Neural crest cell (in vitro differentiated cells): ENCODE measurements around the gene MAML3. TPM values are rescaled to one million over a fixed set of nuclear protein-coding genes. Genes with fewer than 3 reads are reported as not detected.

ENCODE experiments used
- DNase-seq: peaks from one replicate; pipeline ENCODE4 v3.0.0; 2021; ENCODE audit warnings: low read depth, mixed read lengths, low spot score
- H3K27ac Mint-ChIP-seq: one replicate; pipeline ENCODE4 v1.8.0; 2021; ENCODE audit warnings: mild to moderate bottlenecking, mixed read lengths; ENCODE audit not compliant: unreplicated experiment
- H3K27me3 Mint-ChIP-seq: 2 replicates; pipeline ENCODE4 v1.8.0; 2021; ENCODE audit warnings: low read depth, mild to moderate bottlenecking, mixed read lengths
- H3K36me3 Mint-ChIP-seq: 2 replicates; pipeline ENCODE4 v1.8.0; 2021; ENCODE audit warnings: low read depth, mild to moderate bottlenecking, mixed read lengths
- H3K4me1 Mint-ChIP-seq: 2 replicates; pipeline ENCODE4 v1.8.0; 2021; ENCODE audit warnings: mixed read lengths
- H3K4me3 Mint-ChIP-seq: one replicate; pipeline ENCODE4 v1.8.0; 2021; ENCODE audit warnings: mild to moderate bottlenecking, mixed read lengths
- H3K9me3 Mint-ChIP-seq: 2 replicates; pipeline ENCODE4 v1.8.0; 2021; ENCODE audit warnings: mixed read lengths
- CTCF ChIP-seq: fragments of 200-600 bp; sonication (generic); conservative IDR thresholded peaks from 2 replicates; pipeline ENCODE4 v1.5.0; 2021; ENCODE audit warnings: antibody characterized with exemption, mild to moderate bottlenecking
- total RNA-seq: library from RNA; stranded (reverse); gene quantifications from 2 replicates; pipeline ENCODE4 v1.2.1, GENCODE V29; 2021

MAML3 gene
- total RNA-seq, 1 donor from 2014 or later: 21.8 TPM

- H3K4me1 Mint-ChIP-seq: peaks cover 41% of the 10 kb centered on the region
- no peak overlapping the region for H3K4me3 Mint-ChIP-seq
- no peak for TF ChIP-seq CTCF
- peaks cover under 1% of the 10 kb centered on the region for H3K36me3 Mint-ChIP-seq
- peak overlapping the region; percentile 13 for H3K27ac Mint-ChIP-seq
- no peaks in the 10 kb centered on the region for H3K9me3 Mint-ChIP-seq
- H3K27me3 Mint-ChIP-seq: no peaks in the 10 kb centered on the region
- DNase-seq: no peak
Measured at GRCh38 chr4:139763672-139764071, 390.3 kb downstream of the MAML3 start.

GRCh38 chr4:139763205-139763604 is 390.8 kb downstream of the MAML3 start:
- no peaks in the 10 kb centered on the region for H3K9me3 Mint-ChIP-seq
- no peaks in the 10 kb centered on the region for H3K27me3 Mint-ChIP-seq
- no peak overlapping the region for H3K4me3 Mint-ChIP-seq
- no peak for DNase-seq
- peaks cover 44% of the 10 kb centered on the region for H3K4me1 Mint-ChIP-seq
- TF ChIP-seq CTCF: no peak
- peaks cover 3% of the 10 kb centered on the region for H3K36me3 Mint-ChIP-seq
- no peak overlapping the region for H3K27ac Mint-ChIP-seq

- no peaks in the 10 kb centered on the region for H3K27me3 Mint-ChIP-seq
- no peak for TF ChIP-seq CTCF
- no peak overlapping the region for H3K4me3 Mint-ChIP-seq
- H3K27ac Mint-ChIP-seq: no peak overlapping the region
- DNase-seq: no peak
- peaks cover 44% of the 10 kb centered on the region for H3K4me1 Mint-ChIP-seq
- peaks cover 2% of the 10 kb centered on the region for H3K9me3 Mint-ChIP-seq
- peaks cover 3% of the 10 kb centered on the region for H3K36me3 Mint-ChIP-seq
Measured at GRCh38 chr4:139762720-139763119, 391.3 kb downstream of the MAML3 start.

- Mint-ChIP-seq H3K4me3 (no peak overlapping the region), H3K4me1 (peaks cover 50% of the 10 kb centered on the region), H3K27me3 (no peaks in the 10 kb centered on the region), H3K9me3 (peaks cover 4% of the 10 kb centered on the region), H3K27ac (no peak overlapping the region), H3K36me3 (peaks cover 3% of the 10 kb centered on the region)
- peak; percentile 43 for TF ChIP-seq CTCF
- no peak for DNase-seq
Measured at GRCh38 chr4:139761461-139761860, 392.5 kb downstream of the MAML3 start.

- H3K9me3 Mint-ChIP-seq: peaks cover 4% of the 10 kb centered on the region
- no peak overlapping the region for H3K27ac Mint-ChIP-seq
- peaks cover 3% of the 10 kb centered on the region for H3K36me3 Mint-ChIP-seq
- no peaks in the 10 kb centered on the region for H3K27me3 Mint-ChIP-seq
- TF ChIP-seq CTCF: no peak
- no peak for DNase-seq
- H3K4me1 Mint-ChIP-seq: peaks cover 50% of the 10 kb centered on the region
- no peak overlapping the region for H3K4me3 Mint-ChIP-seq
Measured at GRCh38 chr4:139760567-139760966, 393.4 kb downstream of the MAML3 start.

GRCh38 chr4:139759097-139759496 is 394.9 kb downstream of the MAML3 start:
- peaks cover 3% of the 10 kb centered on the region for H3K36me3 Mint-ChIP-seq
- H3K27me3 Mint-ChIP-seq: no peaks in the 10 kb centered on the region
- H3K27ac Mint-ChIP-seq: no peak overlapping the region
- peaks cover 4% of the 10 kb centered on the region for H3K9me3 Mint-ChIP-seq
- peaks cover 43% of the 10 kb centered on the region for H3K4me1 Mint-ChIP-seq
- DNase-seq: no peak
- H3K4me3 Mint-ChIP-seq: no peak overlapping the region
- TF ChIP-seq CTCF: no peak
